K562 (cell line): ENCODE measurements around the gene IPO13.
A peak's percentile ranks its signal among the peaks of the same experiment; 100 is the strongest.

Source experiments
- EZH2 ChIP-seq: IDR thresholded peaks from 2 replicates; pipeline ENCODE4 v1.6.1; 2012; ENCODE audit warnings: low read depth, mild to moderate bottlenecking, inconsistent platforms, low read length, borderline replicate concordance
- POLR2A ChIP-seq: fragments of 450-650 bp; conservative IDR thresholded peaks from 2 replicates; pipeline ENCODE4 v1.6.1; 2016
- RFX5 ChIP-seq: IDR thresholded peaks from 2 replicates; pipeline ENCODE4 v1.6.1; 2011; ENCODE audit warnings: low read depth, mild to moderate bottlenecking, improper control_type of control experiment, low read length
- SPI1 ChIP-seq: IDR thresholded peaks from 2 replicates; pipeline ENCODE4 v1.6.1; 2011; ENCODE audit warnings: low read depth, low read length, control low read depth, borderline replicate concordance
- TF ChIP-seq, protein P1 (sequence below): sonication (generic); formaldehyde crosslinking; IDR thresholded peaks from 2 replicates; pipeline ENCODE4 v1.9.0; 2022; ENCODE audit warnings: mild to moderate bottlenecking, missing genetic modification reagents
- TF ChIP-seq, protein P2 (sequence below): fragments of 250-450 bp; sonication (Bioruptor Pico); IDR thresholded peaks from 2 replicates; pipeline ENCODE4 v1.5.0; 2020; ENCODE audit warnings: mild to moderate bottlenecking, borderline replicate concordance

DNA sequence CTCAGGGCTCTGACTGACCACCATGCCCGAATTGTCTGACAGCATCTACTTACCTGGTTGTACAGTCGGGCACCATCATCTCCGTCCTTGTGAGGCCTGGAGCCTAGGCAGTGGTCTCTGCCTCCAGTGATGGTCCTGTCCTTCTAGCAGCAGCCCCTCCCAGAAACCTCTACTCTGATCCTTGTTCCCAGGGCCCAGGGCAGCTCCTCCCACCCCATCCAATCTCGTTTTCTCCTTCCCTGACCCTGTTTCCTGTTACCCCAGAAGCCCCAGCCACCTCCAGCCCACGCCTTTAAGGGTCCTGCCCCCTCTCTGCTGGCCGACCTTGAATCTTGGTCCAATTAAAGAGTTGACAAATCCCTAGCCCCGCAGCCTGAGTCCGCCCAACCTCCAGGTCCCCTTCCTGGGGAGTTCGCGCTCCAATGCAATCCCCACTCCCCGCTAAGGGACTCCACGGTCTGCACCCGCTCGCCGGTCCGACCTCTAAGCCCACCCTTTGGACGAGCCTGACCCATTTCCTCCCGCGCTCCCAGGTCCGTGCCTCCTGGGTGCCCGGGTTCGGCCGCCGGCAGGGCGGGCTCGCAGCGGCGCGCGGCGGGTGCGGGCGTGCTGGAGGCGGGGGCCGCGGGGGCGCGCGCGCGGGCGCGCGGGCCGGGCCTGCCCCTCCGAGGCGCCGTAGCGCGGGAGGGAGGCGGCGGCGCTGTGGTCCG lies 32.0 kb downstream of the IPO13 start, which contains the start of gene B4GALT2:
- TF ChIP-seq, protein P1, sequence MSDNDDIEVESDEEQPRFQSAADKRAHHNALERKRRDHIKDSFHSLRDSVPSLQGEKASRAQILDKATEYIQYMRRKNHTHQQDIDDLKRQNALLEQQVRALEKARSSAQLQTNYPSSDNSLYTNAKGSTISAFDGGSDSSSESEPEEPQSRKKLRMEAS (CRISPR knock-in tag): no peak
- no peak for TF ChIP-seq RFX5
- no peak for TF ChIP-seq EZH2
- TF ChIP-seq POLR2A: peak; percentile 58
- TF ChIP-seq SPI1: no peak
- TF ChIP-seq, protein P2, sequence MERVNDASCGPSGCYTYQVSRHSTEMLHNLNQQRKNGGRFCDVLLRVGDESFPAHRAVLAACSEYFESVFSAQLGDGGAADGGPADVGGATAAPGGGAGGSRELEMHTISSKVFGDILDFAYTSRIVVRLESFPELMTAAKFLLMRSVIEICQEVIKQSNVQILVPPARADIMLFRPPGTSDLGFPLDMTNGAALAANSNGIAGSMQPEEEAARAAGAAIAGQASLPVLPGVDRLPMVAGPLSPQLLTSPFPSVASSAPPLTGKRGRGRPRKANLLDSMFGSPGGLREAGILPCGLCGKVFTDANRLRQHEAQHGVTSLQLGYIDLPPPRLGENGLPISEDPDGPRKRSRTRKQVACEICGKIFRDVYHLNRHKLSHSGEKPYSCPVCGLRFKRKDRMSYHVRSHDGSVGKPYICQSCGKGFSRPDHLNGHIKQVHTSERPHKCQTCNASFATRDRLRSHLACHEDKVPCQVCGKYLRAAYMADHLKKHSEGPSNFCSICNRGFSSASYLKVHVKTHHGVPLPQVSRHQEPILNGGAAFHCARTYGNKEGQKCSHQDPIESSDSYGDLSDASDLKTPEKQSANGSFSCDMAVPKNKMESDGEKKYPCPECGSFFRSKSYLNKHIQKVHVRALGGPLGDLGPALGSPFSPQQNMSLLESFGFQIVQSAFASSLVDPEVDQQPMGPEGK (CRISPR knock-in tag): no peak
